HG03060 (cell line): ENCODE measurements around the gene NUDCD2.

Experiments used
- ATAC-seq: cut with Tn5 transposase; IDR thresholded peaks from one replicate; pipeline ENCODE4 v1.9.1; 2021; ENCODE audit warnings: low read depth, moderate number of reproducible peaks; ENCODE audit not compliant: unreplicated experiment

The NUDCD2 gene, protein sequence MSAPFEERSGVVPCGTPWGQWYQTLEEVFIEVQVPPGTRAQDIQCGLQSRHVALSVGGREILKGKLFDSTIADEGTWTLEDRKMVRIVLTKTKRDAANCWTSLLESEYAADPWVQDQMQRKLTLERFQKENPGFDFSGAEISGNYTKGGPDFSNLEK

DNA sequence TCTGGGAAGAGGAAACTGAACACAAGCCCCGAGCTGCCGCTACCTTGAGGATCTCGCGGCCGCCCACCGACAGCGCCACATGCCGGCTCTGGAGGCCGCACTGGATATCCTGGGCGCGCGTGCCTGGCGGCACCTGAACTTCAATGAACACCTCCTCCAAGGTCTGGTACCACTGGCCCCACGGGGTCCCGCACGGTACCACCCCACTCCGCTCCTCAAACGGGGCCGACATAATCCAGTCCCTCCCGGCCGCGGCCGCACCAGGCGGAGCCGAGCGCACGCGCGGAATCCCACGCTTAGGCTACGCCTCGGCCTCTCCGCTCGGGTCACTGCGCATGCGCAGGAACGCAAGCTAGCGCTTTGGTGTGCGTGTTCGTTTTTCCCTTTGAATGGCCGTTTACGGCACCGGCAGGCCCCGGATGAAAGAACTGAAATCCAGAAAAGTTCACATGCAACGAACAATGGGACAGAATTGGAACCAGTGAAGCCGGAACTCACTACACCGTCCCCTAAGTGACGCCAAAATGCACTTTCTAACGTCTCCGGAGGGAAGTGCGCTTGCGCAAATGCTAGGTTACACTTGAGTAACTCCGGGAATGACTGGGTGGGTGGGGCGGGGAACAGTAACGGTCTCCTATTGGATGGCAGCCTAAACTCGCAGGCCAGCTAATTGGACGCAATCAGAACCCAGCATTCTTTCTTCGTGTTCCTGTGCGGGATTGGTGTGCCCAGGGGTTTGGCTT, at the start of gene NUDCD2:
Gene NUDCD2 (minus strand): TSS at position 284 of the 743 bp plus-strand sequence. CDS start 52 bp downstream, at position 232.
- peak; percentile 69 for ATAC-seq

DNA sequence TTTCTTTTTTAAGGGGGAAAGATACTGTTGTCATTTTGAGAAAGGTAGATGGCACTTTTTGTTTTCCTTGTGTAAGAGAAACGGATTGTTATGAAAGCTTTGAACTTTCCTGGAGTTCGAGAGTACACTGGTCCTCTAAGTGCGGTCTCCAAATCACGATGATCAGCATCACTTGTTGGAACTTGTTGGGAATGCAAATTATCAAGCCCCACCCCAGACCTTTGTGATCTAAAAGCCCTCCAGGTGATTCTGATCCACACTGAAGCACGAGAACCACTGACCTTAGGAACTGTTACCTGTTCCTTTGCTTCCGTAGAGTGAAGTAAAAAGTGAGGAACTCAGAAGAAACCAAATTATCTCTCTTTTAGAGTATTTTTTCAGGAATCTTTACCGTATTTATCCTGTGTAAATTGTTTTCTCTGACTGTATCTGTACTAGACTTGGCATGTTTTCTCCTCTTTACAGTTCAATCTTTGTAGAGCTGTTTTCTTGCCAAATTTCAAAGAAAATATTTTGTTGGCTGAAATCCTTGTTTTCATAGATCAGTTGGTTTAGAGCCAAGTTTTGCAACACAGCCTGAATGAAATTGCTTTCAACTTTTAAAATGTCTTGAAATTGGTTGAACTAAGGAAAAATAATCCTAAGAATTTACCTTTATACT, 49.5 kb upstream of the NUDCD2 start:
- ATAC-seq: no peak

DNA sequence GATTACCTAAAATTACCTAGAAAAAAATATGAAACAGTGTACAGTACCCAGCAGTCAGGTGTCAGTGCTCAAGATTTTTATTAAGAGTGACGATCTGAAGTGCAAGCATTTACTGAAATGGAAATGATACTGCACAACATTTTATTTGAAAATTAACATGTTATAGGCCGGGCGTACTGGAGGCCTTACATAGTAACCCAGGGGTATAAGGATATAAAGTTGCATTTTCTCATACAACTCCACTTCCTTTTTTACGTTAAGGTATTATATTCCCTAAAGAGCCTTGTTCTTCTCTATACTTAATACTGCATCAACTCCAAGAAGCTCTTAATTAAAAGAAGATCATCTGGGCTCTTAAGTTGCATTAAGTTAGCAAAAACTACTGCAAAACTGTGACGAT, 48.9 kb upstream of the NUDCD2 start:
- ATAC-seq: no peak

DNA sequence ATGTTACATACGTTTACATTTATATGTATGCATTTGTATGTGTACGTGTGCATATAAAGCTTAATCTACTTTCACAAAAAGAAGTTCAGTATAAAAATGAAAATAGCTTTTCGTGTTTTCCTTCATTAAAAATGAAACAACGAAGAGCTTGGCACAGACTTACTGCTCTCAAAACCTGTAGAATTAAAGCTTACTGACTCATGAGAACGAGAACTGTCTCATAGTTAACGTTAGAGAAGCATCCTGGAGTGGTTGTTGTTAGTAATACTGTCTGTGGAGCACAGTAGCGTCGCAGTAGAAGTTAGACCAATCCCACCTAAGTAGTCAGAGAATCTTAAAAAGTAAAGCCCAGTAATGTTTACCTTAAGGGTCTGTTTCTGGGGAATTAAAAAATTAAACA, 46.8 kb upstream of the NUDCD2 start:
- no peak for ATAC-seq

DNA sequence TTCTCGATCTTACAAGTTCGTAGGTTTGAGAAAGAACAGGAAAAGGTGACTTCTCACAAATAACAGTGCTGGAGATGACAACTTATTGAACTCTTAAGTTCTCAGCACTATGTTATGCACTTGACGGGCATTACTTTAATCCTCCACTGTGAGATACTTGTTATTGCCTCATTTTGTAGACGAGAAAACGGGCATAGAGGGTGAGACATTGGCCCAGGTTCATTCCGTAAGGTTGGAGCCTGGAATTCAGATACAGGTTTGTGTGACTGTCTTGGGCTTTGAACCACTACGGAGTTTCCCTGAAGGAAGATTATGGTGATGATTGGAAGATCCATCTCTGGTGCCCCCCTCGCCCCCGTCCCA, 46.2 kb upstream of the NUDCD2 start:
- ATAC-seq: peak; percentile 4

DNA sequence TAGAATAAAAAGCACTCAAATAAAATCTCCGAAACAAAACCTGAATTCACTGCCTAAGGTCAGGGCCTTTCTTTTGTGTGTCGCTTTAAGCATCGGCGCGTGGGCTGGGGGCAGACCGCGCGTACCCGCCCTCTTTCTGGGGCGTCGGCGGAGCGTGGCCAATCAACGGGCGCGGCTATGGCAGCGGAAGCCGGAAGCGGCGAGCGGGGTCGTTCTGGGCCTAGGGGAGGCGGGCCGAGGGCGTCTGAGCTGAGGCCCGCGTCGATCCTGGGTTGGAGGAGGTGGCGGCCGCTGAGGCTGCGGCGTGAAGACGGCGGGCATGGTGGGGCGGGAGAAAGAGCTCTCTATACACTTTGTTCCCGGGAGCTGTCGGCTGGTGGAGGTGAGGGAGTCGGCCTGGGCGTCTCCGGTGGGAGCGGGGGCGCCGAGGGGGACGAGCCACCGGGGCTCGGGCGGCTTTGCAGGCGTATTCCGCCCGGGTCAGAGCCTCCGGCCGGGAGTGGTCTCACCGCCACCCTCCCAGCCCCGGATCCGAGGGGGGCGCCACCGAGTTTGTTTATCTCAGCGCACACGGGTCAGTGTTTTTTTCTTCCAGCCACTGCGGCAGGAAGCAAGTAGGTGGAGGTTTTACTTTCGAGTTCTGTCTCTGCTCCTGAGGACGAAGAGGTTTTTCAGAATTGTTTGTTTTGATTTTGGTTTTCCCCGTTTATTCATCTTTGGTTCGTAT, 45.6 kb upstream of the NUDCD2 start, which contains the start of gene MAT2B:
Gene MAT2B (plus strand): TSS at position 252 of the 727 bp plus-strand sequence. CDS start 68 bp downstream, at position 320.
- peak; percentile 82 for ATAC-seq

DNA sequence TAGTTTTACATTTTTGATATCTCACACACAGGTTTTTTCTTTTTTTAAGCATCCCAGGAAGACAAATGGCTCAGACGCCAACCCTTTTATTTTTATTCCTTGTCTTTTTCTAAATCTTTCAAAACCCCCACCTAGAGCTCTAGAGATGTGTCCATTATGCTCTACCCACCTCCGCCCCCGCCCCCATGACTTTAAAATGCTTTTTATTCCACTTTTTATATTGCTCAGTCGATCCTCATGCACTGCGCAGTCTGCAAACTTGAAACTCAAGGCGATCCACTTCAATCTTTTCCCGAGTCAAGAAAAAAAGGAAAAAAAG, 45.1 kb upstream of the NUDCD2 start:
- no peak for ATAC-seq

DNA sequence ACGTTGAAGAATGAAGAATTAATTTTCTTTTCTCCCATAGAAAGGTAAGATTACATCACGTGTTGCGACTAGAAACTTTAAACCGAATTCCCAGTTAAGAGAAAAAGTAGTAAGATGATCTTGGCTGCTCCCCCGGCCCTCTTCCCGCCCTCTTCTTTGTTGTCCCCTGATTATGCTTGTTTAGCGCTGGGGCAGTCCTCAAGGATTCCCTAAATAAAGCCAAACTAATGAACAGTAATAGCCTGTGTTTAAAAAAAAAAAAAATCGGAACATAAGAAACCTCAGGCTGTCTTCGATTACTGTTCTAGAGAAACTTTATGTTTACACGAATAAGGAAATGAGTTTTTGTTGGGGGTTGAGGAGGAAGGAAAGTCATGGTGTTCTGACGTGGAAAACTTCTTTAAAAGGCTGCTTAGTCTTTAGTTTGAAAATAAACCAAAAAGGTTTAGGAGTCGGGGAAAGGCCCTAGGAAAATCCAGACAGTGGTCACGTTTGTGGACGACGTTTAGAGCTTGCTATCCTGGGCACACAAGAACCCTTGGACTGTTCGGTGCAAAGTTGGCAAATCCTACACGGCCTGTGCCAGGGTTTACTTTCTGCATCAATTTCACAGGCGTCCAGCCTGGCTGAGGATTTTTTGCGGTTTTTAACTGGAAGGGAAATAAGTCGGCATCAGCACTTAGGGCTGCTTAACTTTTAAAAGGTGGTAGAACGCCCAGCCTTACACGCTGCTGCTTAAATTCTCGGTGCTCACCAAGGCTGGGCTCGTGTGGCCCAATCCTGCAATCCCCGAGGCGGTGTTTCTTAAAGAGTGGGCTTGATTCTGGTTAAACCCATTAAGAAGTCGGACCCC, 44.4 kb upstream of the NUDCD2 start:
- no peak for ATAC-seq

DNA sequence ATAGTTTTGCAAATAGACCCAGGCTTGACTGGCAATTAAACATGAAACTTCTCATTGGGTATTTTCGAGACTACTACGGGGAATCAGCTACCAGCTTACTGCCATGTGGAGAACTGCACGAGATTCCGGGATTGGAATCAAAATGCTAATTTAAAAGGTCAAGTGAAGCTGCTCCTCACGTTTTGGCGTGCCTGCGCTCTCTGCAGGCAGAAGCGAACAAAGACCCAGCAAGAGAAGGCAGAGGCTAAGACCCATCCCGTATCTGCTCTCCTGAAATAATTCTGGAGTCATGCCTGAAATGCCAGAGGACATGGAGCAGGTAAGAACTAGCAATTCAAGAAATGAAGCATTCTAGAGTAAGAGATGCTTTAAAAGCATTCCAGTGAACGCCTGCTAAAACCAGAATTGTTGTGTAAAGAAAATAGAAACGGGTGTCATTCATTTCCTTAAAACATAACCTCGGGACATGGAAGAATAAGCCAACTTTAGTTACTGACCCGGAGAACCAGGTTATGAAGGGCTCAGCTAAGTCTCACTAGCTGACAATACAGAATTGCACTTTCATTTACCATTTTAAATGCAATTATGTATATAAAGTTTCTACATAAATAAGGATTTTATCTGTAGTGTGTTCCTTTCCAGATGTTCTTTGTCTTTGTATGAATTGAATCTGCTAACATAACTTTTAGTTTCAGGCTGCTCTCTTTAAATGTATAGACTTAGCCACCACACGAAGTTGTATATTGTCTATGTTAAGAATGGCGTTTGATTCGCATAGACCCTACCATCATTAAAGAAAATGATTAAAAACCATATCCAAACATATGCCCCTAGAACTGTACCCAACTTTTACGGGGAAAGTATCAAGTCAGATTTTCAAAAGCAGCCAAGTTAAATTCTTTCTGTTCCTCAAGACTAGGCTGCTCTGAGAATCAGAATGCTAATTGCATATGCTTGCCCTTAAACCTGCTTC, 43.5 kb upstream of the NUDCD2 start:
- ATAC-seq: no peak

DNA sequence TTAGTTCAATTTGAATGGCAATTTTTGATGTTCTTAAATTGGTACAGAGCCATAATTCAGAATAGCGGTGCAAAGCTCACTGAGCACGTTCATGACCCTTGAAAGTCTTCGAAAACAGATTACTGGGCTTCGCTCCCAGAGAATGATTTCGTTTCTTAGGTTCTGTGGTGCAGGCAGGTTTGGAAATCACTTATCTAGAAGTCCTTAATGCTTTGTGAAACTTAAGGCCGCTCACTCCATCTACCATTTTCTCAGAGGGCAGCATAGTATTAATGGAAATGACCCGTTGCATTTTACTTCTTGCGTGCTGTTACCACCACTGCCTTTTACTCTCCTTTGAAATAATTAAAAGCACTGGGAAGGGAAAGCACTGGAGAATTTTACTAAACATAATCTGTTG, 42.6 kb upstream of the NUDCD2 start:
- no peak for ATAC-seq

DNA sequence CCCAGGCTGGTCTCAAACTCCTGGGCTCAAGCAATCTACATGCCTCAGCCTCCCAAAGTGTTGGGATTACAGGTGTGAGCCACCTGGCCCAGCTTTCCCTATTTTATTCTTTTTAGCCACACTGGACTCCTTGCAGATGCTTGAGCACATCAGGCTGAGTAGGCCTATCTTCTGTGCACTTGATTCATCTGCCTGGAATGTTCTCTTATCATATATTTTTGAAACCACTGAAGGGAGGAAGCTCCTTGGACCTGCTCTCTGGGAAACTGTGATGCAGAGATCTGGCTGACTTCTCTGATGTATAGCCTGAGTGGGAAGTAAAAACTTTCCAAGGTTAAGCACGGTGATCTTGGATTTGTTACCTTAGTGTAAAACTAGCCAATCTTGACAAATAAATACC, 39.0 kb upstream of the NUDCD2 start:
- no peak for ATAC-seq

DNA sequence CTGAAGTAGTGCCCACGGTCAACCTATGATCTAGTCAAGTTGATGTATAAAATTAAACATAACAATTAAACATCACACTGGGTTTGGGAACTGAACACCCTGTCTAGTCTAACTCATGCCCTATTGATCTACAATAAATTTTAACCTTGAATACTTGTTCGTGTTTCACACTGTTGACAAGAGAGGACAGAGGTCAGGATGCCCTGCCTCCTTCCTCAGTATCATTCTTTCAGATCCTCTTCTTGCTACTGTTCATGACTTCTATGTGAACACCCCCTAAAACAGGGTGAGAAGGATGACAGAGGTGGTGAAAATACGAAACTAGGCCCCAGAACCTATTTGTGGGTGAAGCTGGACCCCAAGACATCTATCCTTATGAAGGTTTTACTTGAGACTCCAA, 37.4 kb upstream of the NUDCD2 start:
- no peak for ATAC-seq

DNA sequence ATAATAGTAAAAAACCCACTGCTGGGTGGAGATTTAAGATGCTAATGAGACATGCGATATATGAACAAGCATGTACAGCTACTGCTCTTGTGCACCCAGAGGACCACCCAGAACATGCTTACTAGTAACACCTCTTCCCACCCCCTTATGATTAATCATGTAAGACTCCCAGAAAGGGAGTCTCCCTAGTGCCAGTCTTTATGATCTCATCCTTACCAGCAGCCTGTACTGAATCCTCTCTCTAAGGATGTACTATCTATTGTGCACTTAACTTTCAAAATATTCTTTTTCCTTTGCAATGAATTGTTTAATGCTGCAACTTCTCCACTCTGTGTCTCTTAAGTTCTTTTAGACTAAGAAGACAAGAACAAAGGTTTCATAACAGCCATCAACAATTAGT, 36.4 kb upstream of the NUDCD2 start:
- ATAC-seq: no peak

DNA sequence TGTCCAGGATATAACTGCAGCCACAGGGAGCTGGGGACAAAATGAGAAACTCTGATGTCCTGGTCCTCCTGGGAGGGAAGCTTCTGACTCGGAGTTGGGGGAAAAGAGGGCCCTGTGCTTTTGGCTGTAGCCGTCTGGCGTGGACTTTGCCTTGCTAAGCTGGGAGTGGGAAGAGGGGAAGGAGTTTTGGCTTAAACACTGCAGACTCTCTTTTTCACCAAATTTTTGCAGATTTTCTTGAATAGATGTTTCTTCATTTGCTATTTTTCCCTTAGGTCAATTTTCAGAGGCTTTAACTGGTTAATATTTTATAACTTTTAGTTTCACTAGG, 29.8 kb upstream of the NUDCD2 start:
- no peak for ATAC-seq

DNA sequence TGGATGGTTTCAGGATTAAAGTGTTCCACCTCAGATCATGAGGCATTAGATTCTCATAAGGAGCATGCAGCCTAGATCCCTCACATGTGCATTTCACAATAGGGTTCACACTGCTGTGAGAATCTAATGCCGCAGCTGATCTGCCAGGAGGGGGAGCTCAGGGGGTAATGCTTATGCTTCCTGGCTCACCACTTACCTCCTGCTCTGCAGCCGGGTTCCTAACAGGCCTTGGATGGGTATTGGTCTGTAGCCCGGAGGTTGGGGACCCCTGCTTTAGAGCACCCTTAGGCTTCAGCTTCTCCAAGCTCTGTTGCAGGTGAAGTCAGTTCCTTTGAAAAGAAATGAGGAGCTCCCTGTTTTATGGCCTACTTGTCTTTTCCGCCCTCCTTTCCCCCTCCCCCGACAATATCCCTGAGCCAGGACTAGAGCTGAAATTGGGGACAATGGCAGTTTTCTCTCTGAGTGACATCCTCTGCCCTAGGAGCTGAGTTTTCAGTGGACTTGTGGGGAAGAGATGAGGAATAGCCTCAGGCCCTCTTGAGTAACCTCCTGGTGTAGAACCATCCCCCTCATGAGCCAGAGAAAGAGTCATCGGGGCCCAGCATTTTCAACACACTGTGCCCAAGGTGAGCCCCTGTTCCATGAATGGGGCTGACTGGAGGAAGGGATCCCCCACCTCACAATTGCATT, 29.3 kb upstream of the NUDCD2 start:
- no peak for ATAC-seq

DNA sequence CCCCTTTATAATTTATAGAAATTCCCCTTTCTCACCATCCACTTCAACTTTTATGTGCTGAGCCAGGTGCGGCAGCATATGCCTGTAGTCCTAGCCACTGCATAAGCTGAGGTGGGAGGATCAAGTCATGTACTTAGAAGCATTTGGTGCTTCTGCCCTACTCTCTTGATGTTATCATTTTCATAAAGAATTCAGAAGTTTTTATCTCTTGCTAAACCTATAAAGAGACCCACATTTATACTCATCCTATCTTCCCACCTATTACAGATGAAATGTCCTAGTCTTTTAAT, 19.0 kb upstream of the NUDCD2 start:
- no peak for ATAC-seq

DNA sequence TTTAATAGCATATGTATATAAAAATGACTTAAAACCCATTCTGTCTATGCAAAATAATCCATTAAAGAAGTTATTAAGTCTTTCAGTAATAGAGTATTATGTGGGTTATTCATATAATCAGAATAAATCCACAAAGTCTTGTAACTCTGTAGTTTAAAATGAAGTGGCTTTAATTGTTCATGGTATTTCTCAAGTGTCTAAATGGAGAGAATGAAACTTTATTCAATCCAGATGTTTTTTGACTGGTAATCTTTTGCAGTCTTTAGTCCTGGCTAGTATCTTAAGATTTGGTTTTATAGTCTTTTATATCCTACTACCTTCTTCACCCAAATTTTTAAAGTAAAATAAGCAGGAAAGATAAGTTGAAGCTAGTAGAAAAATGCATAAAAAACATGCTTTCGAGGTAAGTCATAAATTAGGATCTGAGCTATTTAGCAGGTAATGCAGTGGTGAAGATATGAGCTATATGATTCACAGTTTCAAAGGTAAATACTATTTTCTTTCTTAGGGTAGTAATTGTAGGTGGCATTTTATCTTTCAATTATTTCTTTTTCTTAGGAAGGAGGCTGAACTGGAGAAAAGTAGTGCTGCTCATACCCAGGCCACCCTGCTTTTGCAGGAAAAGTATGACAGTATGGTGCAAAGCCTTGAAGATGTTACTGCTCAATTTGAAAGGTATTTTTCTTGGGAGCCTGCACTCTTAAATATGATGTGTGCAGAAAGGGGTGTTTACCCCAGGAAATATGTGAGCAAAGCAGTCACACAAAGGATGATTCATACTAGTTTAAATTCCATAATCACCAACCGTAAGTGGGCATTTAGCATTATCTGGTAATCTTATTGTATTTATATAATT, 18.5 kb upstream of the NUDCD2 start:
- no peak for ATAC-seq

DNA sequence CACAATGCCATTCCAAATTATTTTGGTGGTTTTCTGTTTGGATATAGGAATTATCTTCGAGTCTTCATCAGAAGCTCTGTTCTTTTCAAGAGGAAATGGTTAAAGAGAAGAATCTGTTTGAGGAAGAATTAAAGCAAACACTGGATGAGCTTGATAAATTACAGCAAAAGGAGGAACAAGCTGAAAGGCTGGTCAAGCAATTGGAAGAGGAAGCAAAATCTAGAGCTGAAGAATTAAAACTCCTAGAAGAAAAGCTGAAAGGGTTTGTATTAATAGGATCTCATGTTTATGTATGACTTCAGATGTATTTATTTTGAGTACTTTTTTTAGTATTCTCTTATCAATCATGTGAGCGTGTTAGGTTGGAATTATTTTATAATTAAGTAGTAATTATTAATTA, 15.5 kb upstream of the NUDCD2 start:
- ATAC-seq: no peak
